HCT116 (cell line): Measurements from ENCODE around the gene MEF2D.

Experiments
- CTCF ChIP-seq, 3 experiments: fragments of 200-600 bp in 1 of 3; sonication (generic) in 1 of 3; IDR thresholded peaks in 2 of 3; conservative IDR thresholded peaks in 1 of 3; 2 replicates each; pipeline ENCODE4 v1.5.1; 2012 to 2017; ENCODE audit warnings: low read depth in 2 of 3, low read length in 2 of 3, antibody characterized with exemption in 1 of 3, borderline replicate concordance in 1 of 3, control low read depth in 1 of 3, mild to moderate bottlenecking in 1 of 3, mixed read lengths in 1 of 3, mixed run types in 1 of 3, moderate library complexity in 1 of 3; ENCODE audit not compliant: insufficient read depth in 1 of 3
- TCF7L2 ChIP-seq: IDR thresholded peaks from 2 replicates; pipeline ENCODE4 v1.7.0; 2011; ENCODE audit warnings: borderline replicate concordance, inconsistent platforms; ENCODE audit not compliant: insufficient read depth, insufficient read length; ENCODE audit errors: extremely low read depth
- ZFX ChIP-seq: fragments of 450-650 bp; IDR thresholded peaks from 2 replicates; pipeline ENCODE4 v1.6.1; 2017

GRCh38 chr1:156513185-156513584 is 12.6 kb upstream of the MEF2D start:
- TF ChIP-seq CTCF (IDR thresholded peaks at IDR 0.05 in 2 of 3, conservative IDR thresholded peaks at IDR 0.05 in 1 of 3; ENCODE audit: borderline replicate concordance in 1 of 3, insufficient read depth in 1 of 3, low read depth in 2 of 3, low read length in 2 of 3) (no peak), ZFX (no peak), TCF7L2 (no peak)
